B cell (primary cell): ENCODE measurements around the gene ARHGEF7. TPM values are rescaled to one million over a fixed set of nuclear protein-coding genes. Genes with fewer than 3 reads are reported as not detected.

ENCODE experiments used
- ATAC-seq: fragments of 200-7000 bp; cut with Tn5 transposase; one replicate; pipeline ENCODE4 v1.10.0; 2021; ENCODE audit warnings: low read depth, mild to moderate bottlenecking, moderate number of reproducible peaks, moderate library complexity
- CTCF ChIA-PET: fragments of 350-600 bp; sonication (Branson Sonifier 250); formaldehyde crosslinking; loops from one replicate; lab custom pipeline; 2021; ENCODE audit warnings: antibody characterized with exemption, inconsistent platforms; lab: Charles Lee
- POLR2A ChIA-PET: fragments of 350-600 bp; sonication (Branson Sonifier 250); formaldehyde crosslinking; loops from one replicate; lab custom pipeline; 2021; ENCODE audit warnings: antibody characterized with exemption; lab: Charles Lee
- DNase-seq: peaks from one replicate; pipeline ENCODE4 v3.0.0; 2013
- H2AFZ ChIP-seq: 2 replicates; pipeline ENCODE4 v1.6.1; 2012; ENCODE audit warnings: mild to moderate bottlenecking, low read depth, low read length; ENCODE audit not compliant: insufficient read depth, poor library complexity, severe bottlenecking
- H3K27ac ChIP-seq, 2 donors: 1 replicate in 1 of 2; 2 replicates in 1 of 2; pipeline ENCODE4 v1.5.1; 2012 to 2013; ENCODE audit warnings: low read length in 2 of 2, mild to moderate bottlenecking in 2 of 2, moderate library complexity in 1 of 2
- H3K27me3 ChIP-seq, 4 experiments: fragments of 200-600 bp in 1 of 4; sonication (generic) in 1 of 4; replicated peaks in 1 of 4; 1 replicate in 2 of 4; 2 replicates in 2 of 4; pipeline versions ENCODE4 v1.6.1 to v1.7.0; 2013 to 2016; ENCODE audit warnings: low read length in 3 of 4, mild to moderate bottlenecking in 2 of 4, mixed read lengths in 1 of 4, moderate library complexity in 1 of 4; ENCODE audit not compliant: insufficient read depth in 4 of 4, control insufficient read depth in 3 of 4; ENCODE audit errors: control extremely low read depth in 1 of 4
- H3K36me3 ChIP-seq, 2 experiments: replicated peaks in 1 of 2; 1 replicate in 1 of 2; 2 replicates in 1 of 2; pipeline versions ENCODE4 v1.6.1 to v1.7.1; 2013; ENCODE audit warnings: low read length in 1 of 2; ENCODE audit not compliant: insufficient read depth in 2 of 2, control insufficient read depth in 1 of 2; ENCODE audit errors: control extremely low read depth in 1 of 2, extremely low read depth in 1 of 2
- H3K4me1 ChIP-seq, 2 donors: fragments of 200-600 bp in 1 of 2; sonication (generic) in 1 of 2; 1 replicate in 1 of 2; 2 replicates in 1 of 2; pipeline versions ENCODE4 v1.5.1 to v1.6.1; 2013 to 2017; ENCODE audit warnings: low read length in 2 of 2; ENCODE audit not compliant: control insufficient read depth in 2 of 2, insufficient read depth in 2 of 2
- H3K4me2 ChIP-seq: replicated peaks from 2 replicates; pipeline ENCODE3; 2012; ENCODE audit warnings: mild to moderate bottlenecking, low read depth, low read length; ENCODE audit not compliant: poor library complexity, severe bottlenecking
- H3K4me3 ChIP-seq, 5 experiments: fragments of 200-600 bp in 1 of 5; sonication (generic) in 1 of 5; 1 replicate in 3 of 5; 2 replicates in 2 of 5; pipeline versions ENCODE4 v1.5.1 to v1.7.0; 2011 to 2016; ENCODE audit warnings: low read length in 4 of 5, mild to moderate bottlenecking in 4 of 5, low read depth in 2 of 5, control low read depth in 1 of 5, moderate library complexity in 1 of 5; ENCODE audit not compliant: insufficient read depth in 1 of 5; ENCODE audit errors: control extremely low read depth in 1 of 5, extremely low read depth in 1 of 5
- H3K79me2 ChIP-seq: fragments of 200-600 bp; sonication (generic); one replicate; pipeline ENCODE4 v1.6.0; 2016; ENCODE audit warnings: low read length; ENCODE audit not compliant: control insufficient read depth, insufficient read depth
- H3K9ac ChIP-seq: fragments of 200-600 bp; sonication (generic); 2 replicates; pipeline ENCODE4 v1.6.1; 2017; ENCODE audit warnings: mild to moderate bottlenecking, low read length, moderate library complexity
- H3K9me3 ChIP-seq, 3 donors: one replicate each; pipeline versions ENCODE4 v1.6.1 to v1.7.1; 2013; ENCODE audit warnings: low read length in 2 of 3; ENCODE audit not compliant: control insufficient read depth in 2 of 3, insufficient read depth in 1 of 3; ENCODE audit errors: control extremely low read depth in 1 of 3
- H4K20me1 ChIP-seq: 2 replicates; pipeline ENCODE4 v1.6.0; 2012; ENCODE audit warnings: mild to moderate bottlenecking, low read length; ENCODE audit not compliant: insufficient read depth, control insufficient read depth, poor library complexity, severe bottlenecking
- H3K27ac Mint-ChIP-seq: one replicate; pipeline ENCODE4 v1.8.0; 2021; ENCODE audit warnings: mixed read lengths
- H3K27me3 Mint-ChIP-seq: one replicate; pipeline ENCODE4 v1.8.0; 2021; ENCODE audit warnings: mixed read lengths
- H3K4me1 Mint-ChIP-seq: one replicate; pipeline ENCODE4 v1.8.0; 2021; ENCODE audit warnings: mixed read lengths
- H3K4me3 Mint-ChIP-seq: one replicate; pipeline ENCODE4 v1.8.0; 2021; ENCODE audit warnings: mixed read lengths
- H3K9me3 Mint-ChIP-seq: one replicate; pipeline ENCODE4 v1.8.0; 2022; ENCODE audit warnings: mixed read lengths; ENCODE audit not compliant: insufficient read depth
- CTCF ChIP-seq: fragments of 200-600 bp; IDR thresholded peaks from one replicate; pipeline ENCODE4 v1.8.0; 2022; ENCODE audit warnings: antibody characterized with exemption, mild to moderate bottlenecking
- EZH2 ChIP-seq: IDR thresholded peaks from 2 replicates; pipeline ENCODE4 v1.6.1; 2012; ENCODE audit warnings: borderline replicate concordance, low read depth, mild to moderate bottlenecking, moderate library complexity, low read length; ENCODE audit not compliant: insufficient read depth, poor library complexity, severe bottlenecking
- WGBS: methylation state at CpG from one replicate; pipeline ENCODE4 v1.1.5; 2013; ENCODE audit warnings: missing lambda C conversion rate; ENCODE audit not compliant: insufficient coverage; 5-methylcytosine and 5-hydroxymethylcytosine counted together
- intact Hi-C: fragments of 100-400 bp; cut with micrococcal nuclease; formaldehyde crosslinking; loops from one replicate; pipeline ENCODE4 v1.10.0; 2022
- polyA plus RNA-seq: library from polyadenylated mRNA; depleted of rRNA; stranded (reverse); fragments of >200 nt; gene quantifications from 2 replicates; pipeline ENCODE4 v1.2.3, GENCODE V29; 2012
- total RNA-seq, 2 donors: library from RNA; stranded (reverse); fragments of 120-200 nt in 1 of 2; gene quantifications; 1 replicate in 1 of 2; 2 replicates in 1 of 2; pipeline versions ENCODE4 v1.2.3 to v1.2.4, GENCODE V29; 2013 to 2022

The ARHGEF7 gene
- total and polyA plus RNA-seq, 2 donors (not counting 1 experiment from before 2014, with no cell fraction given) = 62.3 to 125 TPM

DNA sequence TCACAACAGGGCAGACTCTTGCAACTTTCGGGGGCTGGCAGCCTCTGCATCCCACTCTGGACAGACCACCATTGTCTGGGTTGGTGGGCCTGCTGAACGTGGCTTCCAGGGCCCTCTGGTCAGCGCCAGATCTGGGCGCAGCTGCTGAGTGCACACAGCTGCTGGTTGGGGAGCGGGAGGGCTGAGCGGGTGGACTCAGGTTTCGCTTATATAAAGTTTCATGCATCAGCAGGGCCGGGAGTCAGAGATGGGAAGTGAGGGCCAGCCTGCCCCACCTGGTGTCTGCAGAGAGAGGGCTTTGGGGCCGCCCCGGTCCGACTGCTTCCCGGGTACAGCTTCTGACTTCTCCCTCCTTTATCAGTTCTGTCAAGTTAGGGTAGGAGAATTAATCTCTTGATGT lies 6.9 kb downstream of the ARHGEF7 start:
- Histone ChIP-seq H3K27ac (no peak overlapping the region), H3K27me3 (peaks cover 0 to 19% (median 6%) of the 10 kb centered on the region in 4 experiments), H3K36me3 (no peaks in the 10 kb centered on the region), H3K9ac (no peak overlapping the region), H2AFZ (no peak overlapping the region), H3K9me3 (no peaks in the 10 kb centered on the region), H3K4me1 (no peaks in the 10 kb centered on the region), H3K79me2 (no peaks in the 10 kb centered on the region), H4K20me1 (no peaks in the 10 kb centered on the region), H3K4me2 (no peak overlapping the region), H3K4me3 (no peak overlapping the region)
- peaks cover 41% of the 10 kb centered on the region for H3K27me3 Mint-ChIP-seq
- no peak overlapping the region for H3K4me3 Mint-ChIP-seq
- no peaks in the 10 kb centered on the region for H3K9me3 Mint-ChIP-seq
- H3K27ac Mint-ChIP-seq = no peak overlapping the region
- 75% methylated on average over 8 of the region's 12 CpGs for WGBS
- TF ChIP-seq EZH2 (no peak), CTCF (no peak)
- ChIA-PET CTCF (no interaction called here), POLR2A (no interaction called here)
- intact Hi-C loops = no loop called here
- ATAC-seq (no peak), DNase-seq (no peak)
- no peaks in the 10 kb centered on the region for H3K4me1 Mint-ChIP-seq

DNA sequence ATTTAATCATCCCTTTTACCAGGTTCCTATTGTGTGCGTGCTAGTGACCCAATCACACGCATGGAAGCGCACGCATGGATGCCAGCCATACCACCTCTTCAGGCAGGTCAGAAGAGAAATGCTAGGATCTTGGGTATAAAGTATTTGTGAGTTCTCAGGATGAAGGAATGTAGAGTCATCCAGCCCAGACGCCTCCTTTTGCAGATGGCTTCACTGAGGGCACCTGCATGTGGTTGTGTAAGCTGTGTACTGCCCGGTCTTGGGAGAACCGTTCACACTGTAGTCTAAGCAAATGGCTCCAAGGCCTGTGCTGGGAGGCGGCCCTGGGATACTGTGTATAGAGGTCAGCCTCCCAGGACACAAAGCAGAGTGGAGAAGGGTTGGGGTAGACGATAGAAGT lies 7.5 kb downstream of the ARHGEF7 start:
- intact Hi-C loops = no loop called here
- Histone ChIP-seq H3K4me3 (no peak overlapping the region), H2AFZ (no peak overlapping the region), H3K27me3 (peaks cover 0 to 15% (median 3%) of the 10 kb centered on the region in 4 experiments), H4K20me1 (no peaks in the 10 kb centered on the region), H3K4me1 (no peaks in the 10 kb centered on the region), H3K36me3 (no peaks in the 10 kb centered on the region), H3K9me3 (no peaks in the 10 kb centered on the region), H3K4me2 (no peak overlapping the region), H3K9ac (no peak overlapping the region), H3K27ac (no peak overlapping the region), H3K79me2 (no peaks in the 10 kb centered on the region)
- H3K9me3 Mint-ChIP-seq = no peaks in the 10 kb centered on the region
- H3K4me1 Mint-ChIP-seq = no peaks in the 10 kb centered on the region
- CTCF ChIA-PET = no interaction called here
- H3K4me3 Mint-ChIP-seq = no peak overlapping the region
- POLR2A ChIA-PET = no interaction called here
- 94% methylated on average over 3 of the region's 9 CpGs for WGBS
- TF ChIP-seq EZH2 (no peak), CTCF (no peak)
- peaks cover 37% of the 10 kb centered on the region for H3K27me3 Mint-ChIP-seq
- DNase-seq = no peak
- H3K27ac Mint-ChIP-seq = no peak overlapping the region
- ATAC-seq = no peak
